HG02642 (cell line): ENCODE results near the gene TIMM10.
A peak's percentile ranks its signal among the peaks of the same experiment; 100 is the strongest.
"Not testable (repeated sequence)": the region's sequence is repeated elsewhere in the genome, so short reads cannot be mapped to it uniquely, and the experiment has no call there.

Experiments
- ATAC-seq: cut with Tn5 transposase; IDR thresholded peaks from one replicate; pipeline ENCODE4 v1.9.1; 2021; ENCODE audit warnings: mild to moderate bottlenecking; ENCODE audit not compliant: unreplicated experiment, poor library complexity

TIMM10 gene

DNA sequence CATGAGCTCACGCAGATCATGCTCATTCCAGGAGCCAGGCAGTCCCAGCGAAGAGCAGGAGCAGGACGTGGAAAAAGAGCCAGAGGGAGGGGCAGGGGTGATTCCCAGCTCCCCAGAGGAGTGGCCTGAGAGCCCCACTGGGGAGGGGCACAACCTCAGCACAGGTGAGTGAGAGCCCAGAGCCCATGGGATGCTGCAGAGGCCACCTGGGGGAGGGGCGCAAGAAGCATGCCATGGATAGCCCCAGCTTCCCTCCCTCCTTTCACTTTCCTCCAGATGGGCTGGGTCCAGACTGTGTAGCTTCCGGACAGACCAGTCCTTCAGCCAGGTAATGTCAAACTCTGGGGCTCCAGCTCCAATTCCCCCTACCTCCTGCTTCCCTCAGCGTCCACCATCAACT is 13.0 kb upstream of the TIMM10 start:
- ATAC-seq: no peak

- ATAC-seq: no peak
Measured at GRCh38 chr11:57542582-57542981, 12.0 kb upstream of the TIMM10 start.

DNA sequence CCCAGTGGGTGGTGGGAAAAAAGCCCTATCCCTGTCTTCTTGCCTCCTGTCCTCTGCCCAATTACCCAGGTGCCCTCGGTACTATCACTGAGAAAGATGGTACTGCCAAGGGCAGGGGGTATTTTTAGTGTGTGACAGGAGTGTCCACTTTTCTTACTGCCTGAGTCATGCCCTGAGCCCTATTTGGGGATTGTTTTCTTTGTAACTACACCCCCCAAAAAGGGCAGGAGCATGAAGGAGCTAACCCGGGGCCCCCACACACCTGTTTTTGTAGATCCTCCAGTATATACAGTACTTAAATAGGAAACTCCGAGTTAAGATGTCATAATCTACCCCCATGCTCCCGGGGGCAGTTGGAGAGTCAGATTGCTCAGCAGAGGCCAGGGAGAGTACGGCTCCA is 10.6 kb upstream of the TIMM10 start:
- no peak for ATAC-seq

- ATAC-seq: no peak
Measured at GRCh38 chr11:57539342-57539741, 8.8 kb upstream of the TIMM10 start.

GRCh38 chr11:57536947-57537619 is 6.5 kb upstream of the TIMM10 start, which contains the start of gene SMTNL1:
Gene SMTNL1 (plus strand): TSS chr11:57537595. CDS start chr11:57542643, 5,048 bp downstream.
- ATAC-seq: no peak

GRCh38 chr11:57534449-57534848 is 3.9 kb upstream of the TIMM10 start:
- ATAC-seq: not testable (repeated sequence)

- ATAC-seq: no peak
Measured at GRCh38 chr11:57530215-57530595, 349 bp downstream of the TIMM10 start.

GRCh38 chr11:57529012-57529411 is 1.5 kb downstream of the TIMM10 start:
- ATAC-seq: no peak

GRCh38 chr11:57527056-57527631 is 3.4 kb downstream of the TIMM10 start:
- no peak for ATAC-seq

GRCh38 chr11:57523419-57523818 is 7.1 kb downstream of the TIMM10 start:
- no peak for ATAC-seq

DNA sequence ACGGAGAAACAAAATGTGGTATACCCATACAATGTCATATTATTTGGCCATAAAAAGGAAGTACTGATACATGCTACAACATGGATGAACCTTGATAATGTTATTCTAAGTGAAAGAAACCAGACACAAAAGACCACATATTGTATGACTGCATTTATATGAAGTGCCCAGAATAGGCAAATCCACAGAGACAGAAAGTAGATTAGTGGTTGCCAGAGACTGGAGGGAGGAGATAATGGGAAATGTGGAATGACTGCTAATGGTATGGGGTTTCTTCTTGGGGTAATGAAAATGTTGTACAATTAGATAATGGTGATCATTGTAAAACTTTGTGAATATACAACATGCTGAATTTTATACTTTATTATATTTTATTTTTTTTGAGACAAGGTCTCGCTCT is 9.4 kb downstream of the TIMM10 start:
- no peak for ATAC-seq

DNA sequence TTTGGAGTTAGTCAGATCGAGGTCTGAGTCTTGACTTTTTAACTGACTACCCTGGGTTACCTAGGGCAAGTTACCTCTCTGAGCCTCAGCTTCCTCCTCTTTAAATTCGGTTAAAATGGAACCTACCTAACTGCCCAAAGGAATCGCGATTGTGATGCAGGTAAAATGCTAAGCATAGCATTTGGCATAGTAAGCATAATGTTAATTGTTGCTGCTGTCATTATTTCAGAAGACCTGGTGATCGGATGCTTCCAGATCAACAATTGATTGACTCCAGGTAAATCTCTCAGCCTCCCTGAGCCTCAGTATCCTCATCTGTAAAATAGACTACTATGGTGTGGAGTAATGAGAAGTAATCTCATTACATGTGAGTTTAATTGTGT is 14.5 kb downstream of the TIMM10 start:
- no peak for ATAC-seq

DNA sequence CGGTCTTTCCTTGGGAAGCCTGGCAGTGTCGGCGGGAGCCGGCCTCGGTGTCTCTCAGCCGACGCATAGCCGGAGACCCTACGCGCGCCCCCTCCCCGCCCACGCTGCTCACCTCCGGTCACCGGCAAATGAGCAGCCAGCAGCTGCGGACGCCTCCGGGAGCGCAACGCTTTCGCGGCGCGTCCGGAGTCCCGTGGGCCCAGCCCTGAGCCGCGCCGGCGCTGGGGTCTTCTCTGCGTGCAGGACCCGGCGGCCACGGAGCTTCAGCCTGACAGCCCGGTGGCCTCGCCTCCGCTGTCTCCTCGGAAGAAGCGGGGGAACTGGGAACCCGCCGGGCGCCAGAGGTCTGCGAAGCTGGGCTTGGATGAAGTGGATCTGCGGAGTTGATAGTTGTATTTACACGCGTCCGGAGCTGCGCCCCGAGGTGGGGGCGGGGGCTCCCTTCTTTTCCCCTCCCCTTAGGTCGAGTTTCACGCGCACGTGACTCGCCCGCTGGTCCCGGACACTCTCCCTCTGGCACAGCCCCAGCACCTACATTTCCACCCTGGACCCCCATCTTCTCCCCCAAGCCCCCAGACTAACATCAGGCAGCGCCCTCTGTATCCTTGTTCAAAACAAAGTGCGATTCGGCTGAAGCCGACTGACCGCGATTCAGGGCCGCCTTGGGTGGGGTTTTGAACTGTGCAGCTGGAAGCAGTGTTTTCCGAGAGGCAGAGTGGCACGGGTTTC is 15.1 kb downstream of the TIMM10 start, which contains the start of gene SLC43A1:
Gene SLC43A1 (minus strand): TSS at position 371 of the 729 bp plus-strand sequence. CDS start 1,591 bp downstream, outside the sequence.
- ATAC-seq: peak; percentile 47

DNA sequence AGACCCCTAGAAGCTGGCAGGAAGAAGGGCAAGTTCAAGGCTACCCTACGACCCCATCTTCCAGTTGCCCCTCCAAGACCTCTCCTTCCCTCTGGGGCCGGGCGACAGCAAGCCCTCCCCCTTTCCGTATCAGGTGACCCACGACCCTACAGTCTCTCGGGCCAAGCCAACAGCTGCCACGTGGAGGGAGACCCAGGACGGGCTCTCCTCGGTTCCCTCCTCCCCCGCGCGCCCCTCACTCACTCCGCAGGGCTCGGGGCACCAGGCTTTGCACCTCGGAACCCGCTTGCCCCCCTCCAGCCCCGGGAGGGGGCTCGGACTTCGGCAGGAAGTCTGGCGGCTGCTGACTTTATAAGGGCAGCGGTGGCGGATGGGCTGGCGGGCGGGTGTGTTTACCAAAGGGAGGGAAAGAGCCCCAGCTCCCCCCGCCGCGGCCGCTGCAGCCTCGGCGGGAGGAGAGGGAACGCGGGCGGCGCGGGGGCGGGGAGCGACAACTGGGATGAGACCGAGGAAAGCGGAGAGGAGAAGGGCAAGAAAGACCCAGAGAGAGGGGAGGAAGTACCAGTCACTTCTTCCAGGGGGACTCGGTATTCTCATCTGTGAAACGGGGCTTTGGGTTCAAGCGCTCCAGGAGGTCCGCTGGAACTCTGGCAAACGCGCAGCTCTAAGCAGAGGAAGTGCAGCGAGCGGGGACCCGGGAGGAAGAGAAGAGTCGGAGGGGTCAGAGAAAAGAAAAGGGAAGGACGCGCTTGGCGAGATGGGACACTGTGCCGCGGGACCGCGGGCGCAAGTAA is 15.8 kb downstream of the TIMM10 start:
- ATAC-seq: peak; percentile 52

DNA sequence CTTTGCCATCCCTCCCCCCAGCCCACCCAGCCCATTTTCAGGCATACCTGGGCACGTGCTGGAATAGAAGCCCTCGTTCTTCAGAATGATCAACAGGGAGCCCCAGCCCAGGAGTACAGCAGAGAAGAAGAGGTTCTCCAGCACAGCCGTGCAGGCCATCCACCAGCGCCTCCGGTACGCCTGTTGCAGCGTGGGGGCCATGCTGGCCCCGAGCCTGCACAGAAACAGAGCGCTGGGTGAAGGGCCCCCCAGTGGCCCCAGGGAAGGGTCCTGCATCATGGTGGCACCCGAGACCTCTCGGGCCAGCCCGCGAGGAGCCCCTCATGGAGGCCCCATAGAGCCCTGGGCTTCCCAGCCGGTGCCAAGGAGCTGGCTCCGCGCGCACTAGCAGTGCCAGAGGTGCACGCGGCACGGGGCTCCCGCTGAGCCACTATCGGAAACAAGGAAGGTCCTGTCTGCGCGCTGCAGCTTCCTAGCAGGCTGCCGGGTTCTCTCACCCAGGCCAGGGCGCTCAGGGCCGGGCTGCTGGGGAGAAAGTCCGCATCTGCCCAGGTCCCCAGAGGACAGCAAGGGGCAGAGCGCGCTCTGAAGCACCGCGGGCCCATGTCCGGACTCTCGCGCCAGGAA is 16.5 kb downstream of the TIMM10 start:
- peak; percentile 46 for ATAC-seq

DNA sequence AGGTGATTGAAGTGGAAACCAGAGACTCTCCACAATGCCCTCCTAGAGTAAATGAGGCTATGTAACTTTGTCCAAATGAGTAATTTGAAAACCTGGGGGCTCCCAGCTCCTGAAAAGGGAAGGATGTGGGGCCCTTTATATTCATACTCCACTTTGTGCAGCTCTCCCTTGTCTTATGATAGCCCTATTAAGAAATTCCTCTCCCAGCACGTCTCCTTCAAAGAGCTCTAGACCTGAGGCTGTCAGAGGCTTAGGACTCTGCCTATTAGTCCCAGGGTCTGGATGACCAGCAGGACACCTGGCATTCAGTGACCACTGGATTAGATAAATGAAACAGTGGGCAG is 17.1 kb downstream of the TIMM10 start:
- ATAC-seq: no peak

DNA sequence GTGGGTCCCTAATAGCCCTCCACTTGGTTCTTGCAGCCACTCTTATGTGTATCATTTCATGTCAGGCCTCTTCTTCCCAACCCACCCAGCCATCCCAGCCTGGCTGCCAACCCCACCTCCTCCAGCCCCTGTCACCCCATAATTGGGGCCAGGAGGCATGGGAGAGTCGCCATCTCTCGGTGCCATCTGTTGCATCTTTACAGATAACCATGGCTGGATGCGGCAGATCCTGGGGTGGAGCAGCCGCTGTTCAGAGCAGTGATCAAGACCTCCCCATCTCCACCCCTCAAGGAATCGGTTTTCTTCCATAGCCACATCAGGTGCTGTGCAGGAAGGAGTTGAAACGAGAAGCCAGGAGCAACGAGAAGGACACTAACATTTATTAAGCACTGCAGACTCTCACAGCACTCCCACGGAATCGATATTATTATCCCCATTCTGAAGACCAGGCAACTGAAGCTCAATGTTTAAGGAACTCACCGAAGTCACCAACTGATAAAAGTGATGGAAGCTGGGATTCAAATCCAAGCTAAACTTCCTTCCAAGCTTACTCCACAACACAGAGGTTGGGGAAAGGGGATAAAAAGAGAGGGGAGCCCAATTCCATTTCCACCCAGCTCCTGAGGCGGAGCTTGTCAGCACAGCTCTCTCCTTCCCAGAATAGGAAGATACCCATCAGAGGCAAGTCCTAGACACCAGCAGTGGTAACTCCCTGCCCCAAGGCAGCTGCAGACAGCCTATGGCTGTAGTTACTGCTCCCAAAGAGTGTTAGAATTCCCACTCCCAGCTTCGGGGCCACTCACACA is 17.7 kb downstream of the TIMM10 start:
- ATAC-seq: no peak

DNA sequence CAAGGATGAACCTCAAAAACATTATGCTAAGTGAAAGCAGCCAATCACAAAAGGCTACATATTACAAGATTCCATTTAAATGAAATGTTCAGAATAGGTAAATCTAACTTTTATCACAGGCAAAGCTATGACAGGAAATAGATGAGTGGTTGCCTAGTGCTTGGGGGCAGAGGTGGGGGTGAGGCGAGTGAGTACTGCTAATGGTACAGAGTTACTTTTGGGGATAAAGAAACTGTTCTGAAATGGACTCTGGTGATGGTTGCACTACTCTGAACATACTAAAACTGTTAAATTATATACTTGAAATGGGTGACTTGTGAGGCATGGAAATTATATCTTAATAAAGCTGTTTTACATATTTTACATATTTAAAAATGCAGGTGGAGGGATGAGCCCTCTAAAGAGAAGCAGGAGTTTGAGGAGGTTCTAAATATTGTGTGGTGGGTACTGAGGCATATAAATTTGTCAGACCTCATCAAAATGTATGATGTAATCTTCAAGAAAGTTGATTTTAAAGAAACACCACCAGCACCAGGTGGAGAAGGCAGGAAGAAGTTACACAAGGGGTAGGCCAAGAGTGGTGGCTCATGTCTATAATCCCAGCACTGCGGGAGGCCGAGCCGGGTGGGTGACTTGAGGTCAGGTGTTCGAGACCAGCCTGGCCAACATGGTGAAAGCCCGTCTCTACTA is 18.7 kb downstream of the TIMM10 start:
- no peak for ATAC-seq
